ENCODE measurements around the gene SLC24A5. TPM values are rescaled to one million over a fixed set of nuclear protein-coding genes. Genes with fewer than 3 reads are reported as not detected.

The SLC24A5 gene
- total RNA-seq, 4 donors from 2014 or later, result not detected

GRCh38 chr15:48178648-48178931 is 57.8 kb downstream of the SLC24A5 start:
- TF ChIP-seq CTCF (IDR thresholded peaks at IDR 0.05; ENCODE audit: low read depth), result no peak

- no peak for TF ChIP-seq CTCF (IDR thresholded peaks at IDR 0.05; ENCODE audit: low read depth)
Observed at GRCh38 chr15:48182749-48183148, 62.0 kb downstream of the SLC24A5 start.

- no peak for TF ChIP-seq CTCF (IDR thresholded peaks at IDR 0.05; ENCODE audit: low read depth)
Observed at GRCh38 chr15:48185529-48185928, 64.7 kb downstream of the SLC24A5 start.

GRCh38 chr15:48186271-48186670 is 65.5 kb downstream of the SLC24A5 start:
- TF ChIP-seq CTCF (IDR thresholded peaks at IDR 0.05; ENCODE audit: low read depth), result no peak

- TF ChIP-seq CTCF (IDR thresholded peaks at IDR 0.05; ENCODE audit: low read depth), result no peak
Observed at GRCh38 chr15:48190932-48191573, 70.3 kb downstream of the SLC24A5 start.

GRCh38 chr15:48191574-48192225 is 70.9 kb downstream of the SLC24A5 start, which contains the start of gene CTXN2:
Gene CTXN2, plus strand, starts transcription at chr15:48191665. Its CDS starts 9,636 bp downstream, at chr15:48201301.
- no peak for TF ChIP-seq CTCF (IDR thresholded peaks at IDR 0.05; ENCODE audit: low read depth)

Other genes with a start within 250 kb of the SLC24A5 start
- 10 to 100 TPM in 2 of 4 donors, 1 to 10 TPM in 2; 5.5 to 14.1 (median 11.2) TPM for gene MYEF2, start 57.3 kb downstream of the SLC24A5 start, total RNA-seq
- gene CTXN2, start 70.7 kb downstream of the SLC24A5 start, total RNA-seq, result not detected
- gene SLC12A1, start 85.3 kb downstream of the SLC24A5 start, total RNA-seq, result not detected
- 100 to 1,000 TPM in 1 of 4 donors, 10 to 100 TPM in 3; 87.6 to 144 (median 93.1) TPM for gene DUT, start 210.4 kb downstream of the SLC24A5 start, total RNA-seq